Measurements from ENCODE around the gene HIVEP3.
A peak's percentile ranks its signal among the peaks of the same experiment; 100 is the strongest.

The HIVEP3 gene

DNA sequence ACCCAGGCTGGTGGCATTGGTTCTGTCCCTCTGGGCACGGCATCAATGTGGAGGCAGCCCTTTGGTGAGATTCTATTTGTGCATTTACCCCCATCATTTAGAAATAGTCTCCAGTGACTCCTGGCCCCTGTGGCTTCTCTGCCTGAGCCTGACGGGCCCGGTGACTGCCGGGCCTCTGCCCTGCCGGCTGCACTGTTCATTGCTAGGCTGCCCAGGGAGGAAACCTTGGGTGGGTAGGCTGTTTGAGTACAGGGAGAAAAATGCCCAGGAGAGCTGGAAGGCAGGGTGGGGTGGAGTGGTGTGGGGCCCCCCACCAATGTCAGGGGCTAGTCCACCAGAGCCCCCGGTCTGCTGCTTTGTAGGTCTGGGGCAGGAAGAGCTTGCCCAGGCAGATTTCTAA is 410.9 kb downstream of the HIVEP3 start:
- TF ChIP-seq CEBPB (IDR thresholded peaks at IDR 0.05), result no peak
- no peak for TF ChIP-seq TCF12 (IDR thresholded peaks at IDR 0.05; ENCODE audit: low read depth)
- TF ChIP-seq TEAD4 (IDR thresholded peaks at IDR 0.05), result no peak
- TF ChIP-seq EGR1 (IDR thresholded peaks at IDR 0.05), result no peak
- TF ChIP-seq NFIC (IDR thresholded peaks at IDR 0.05), result no peak
- TF ChIP-seq FOXM1 (IDR thresholded peaks at IDR 0.05; ENCODE audit: borderline replicate concordance, low read depth), result no peak
- TF ChIP-seq YY1 (IDR thresholded peaks at IDR 0.05; ENCODE audit: low read depth), result no peak
- TF ChIP-seq MAX (IDR thresholded peaks at IDR 0.05), result no peak
- TF ChIP-seq TAF1 (IDR thresholded peaks at IDR 0.05; ENCODE audit: low read depth), result no peak
- TF ChIP-seq REST (IDR thresholded peaks at IDR 0.05; ENCODE audit: low read depth), result no peak
- TF ChIP-seq CREB1 (IDR thresholded peaks at IDR 0.05; ENCODE audit: low read depth), result no peak
- no peak for TF ChIP-seq ZBTB7A (IDR thresholded peaks at IDR 0.05; ENCODE audit: low read depth)

DNA sequence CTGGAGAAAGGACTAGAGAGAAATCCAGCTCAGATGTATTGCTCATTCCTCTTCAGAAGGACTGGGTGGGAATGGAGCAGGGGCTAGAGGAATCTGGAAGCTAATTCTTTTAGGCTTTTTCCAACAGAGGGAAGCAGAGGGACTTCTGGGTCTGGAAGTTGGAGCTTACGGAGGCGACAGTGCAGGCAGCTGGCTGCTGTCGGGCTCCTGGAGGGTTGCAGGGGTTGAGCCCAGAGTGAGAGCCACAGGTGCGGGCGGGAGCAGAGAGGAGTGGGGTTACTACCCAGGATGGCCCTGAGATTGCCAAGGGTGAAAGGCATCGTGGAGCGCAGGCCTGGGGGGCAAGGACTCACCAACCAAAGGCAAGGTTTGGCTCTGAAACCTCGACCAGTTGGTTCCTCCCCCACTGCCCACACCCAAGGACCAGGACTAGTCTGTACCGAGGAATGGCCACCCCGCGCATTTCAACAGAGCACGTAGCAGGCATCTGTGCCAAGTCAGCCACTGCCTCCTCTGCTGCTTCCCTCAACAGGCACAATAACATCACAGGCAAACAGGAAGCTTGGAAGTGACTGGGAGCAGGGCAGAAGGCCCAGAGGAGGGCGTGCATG is 411.5 kb downstream of the HIVEP3 start:
- no peak for TF ChIP-seq TAF1 (IDR thresholded peaks at IDR 0.05; ENCODE audit: low read depth)
- no peak for TF ChIP-seq MAX (IDR thresholded peaks at IDR 0.05)
- TF ChIP-seq FOXM1 (IDR thresholded peaks at IDR 0.05; ENCODE audit: borderline replicate concordance, low read depth), result no peak
- no peak for TF ChIP-seq EP300 (IDR thresholded peaks at IDR 0.05; ENCODE audit: borderline replicate concordance)
- no peak for TF ChIP-seq TEAD4 (IDR thresholded peaks at IDR 0.05)
- no peak for TF ChIP-seq CEBPB (IDR thresholded peaks at IDR 0.05)
- TF ChIP-seq, protein P1, sequence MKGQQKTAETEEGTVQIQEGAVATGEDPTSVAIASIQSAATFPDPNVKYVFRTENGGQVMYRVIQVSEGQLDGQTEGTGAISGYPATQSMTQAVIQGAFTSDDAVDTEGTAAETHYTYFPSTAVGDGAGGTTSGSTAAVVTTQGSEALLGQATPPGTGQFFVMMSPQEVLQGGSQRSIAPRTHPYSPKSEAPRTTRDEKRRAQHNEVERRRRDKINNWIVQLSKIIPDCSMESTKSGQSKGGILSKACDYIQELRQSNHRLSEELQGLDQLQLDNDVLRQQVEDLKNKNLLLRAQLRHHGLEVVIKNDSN (IDR thresholded peaks at IDR 0.05), result no peak
- TF ChIP-seq CREB1 (IDR thresholded peaks at IDR 0.05; ENCODE audit: low read depth), result no peak
- TF ChIP-seq YY1 (IDR thresholded peaks at IDR 0.05; ENCODE audit: low read depth), result no peak
- TF ChIP-seq TCF12 (IDR thresholded peaks at IDR 0.05; ENCODE audit: low read depth), result no peak
- TF ChIP-seq NFIC (IDR thresholded peaks at IDR 0.05), result no peak
- no peak for TF ChIP-seq REST (IDR thresholded peaks at IDR 0.05; ENCODE audit: low read depth)
- TF ChIP-seq EGR1 (IDR thresholded peaks at IDR 0.05), result no peak
- no peak for TF ChIP-seq RAD21 (IDR thresholded peaks at IDR 0.05; ENCODE audit: low read depth)
- no peak for TF ChIP-seq ZBTB7A (IDR thresholded peaks at IDR 0.05; ENCODE audit: low read depth)

- TF ChIP-seq TCF12 (IDR thresholded peaks at IDR 0.05; ENCODE audit: low read depth), result peak; percentile 90
- TF ChIP-seq EP300 (IDR thresholded peaks at IDR 0.05; ENCODE audit: borderline replicate concordance), result peak; percentile 71; the same call in 1 of the 2 replicates
- TF ChIP-seq TEAD4 (IDR thresholded peaks at IDR 0.05), result peak; percentile 57
- TF ChIP-seq ZBTB7A (IDR thresholded peaks at IDR 0.05; ENCODE audit: low read depth), result no peak
- TF ChIP-seq TAF1 (IDR thresholded peaks at IDR 0.05; ENCODE audit: low read depth), result no peak
- no peak for TF ChIP-seq RAD21 (IDR thresholded peaks at IDR 0.05; ENCODE audit: low read depth)
- peak; percentile 30; the same call in 1 of the 2 replicates for TF ChIP-seq YY1 (IDR thresholded peaks at IDR 0.05; ENCODE audit: low read depth)
- peak; percentile 9; the same call in 1 of the 2 replicates for TF ChIP-seq FOXM1 (IDR thresholded peaks at IDR 0.05; ENCODE audit: borderline replicate concordance, low read depth)
- TF ChIP-seq REST (IDR thresholded peaks at IDR 0.05; ENCODE audit: low read depth), result no peak
- TF ChIP-seq MAX (IDR thresholded peaks at IDR 0.05), result peak; percentile 86
- TF ChIP-seq, protein P1 (IDR thresholded peaks at IDR 0.05), result 0 out of 2 replicates have a peak, but pooled peaks have one; percentile 3
- no peak; the same call in 1 of the 2 replicates for TF ChIP-seq CEBPB (IDR thresholded peaks at IDR 0.05)
- TF ChIP-seq CREB1 (IDR thresholded peaks at IDR 0.05; ENCODE audit: low read depth), result no peak
- peak; percentile 88 for TF ChIP-seq NFIC (IDR thresholded peaks at IDR 0.05)
Observed at GRCh38 chr1:41504114-41505035, 414.3 kb downstream of the HIVEP3 start.
